DMS79 treated with DMSO at 0.1 percent for 48 hours (cell line): Measurements from ENCODE around the gene PCDHGA11.
"Not testable (repeated sequence)": the region's sequence is repeated elsewhere in the genome, so short reads cannot be mapped to it uniquely, and the experiment has no call there.

ENCODE experiments used
- DNase-seq: peaks from one replicate; lab custom pipeline; 2025; lab: John Stamatoyannopoulos, UW

PCDHGA11 gene

DNA sequence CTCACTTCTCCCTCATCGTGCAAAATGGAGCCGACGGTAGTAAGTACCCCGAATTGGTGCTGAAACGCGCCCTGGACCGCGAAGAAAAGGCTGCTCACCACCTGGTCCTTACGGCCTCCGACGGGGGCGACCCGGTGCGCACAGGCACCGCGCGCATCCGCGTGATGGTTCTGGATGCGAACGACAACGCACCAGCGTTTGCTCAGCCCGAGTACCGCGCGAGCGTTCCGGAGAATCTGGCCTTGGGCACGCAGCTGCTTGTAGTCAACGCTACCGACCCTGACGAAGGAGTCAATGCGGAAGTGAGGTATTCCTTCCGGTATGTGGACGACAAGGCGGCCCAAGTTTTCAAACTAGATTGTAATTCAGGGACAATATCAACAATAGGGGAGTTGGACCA, 10.4 kb downstream of the PCDHGA11 start:
- no peak for DNase-seq

DNA sequence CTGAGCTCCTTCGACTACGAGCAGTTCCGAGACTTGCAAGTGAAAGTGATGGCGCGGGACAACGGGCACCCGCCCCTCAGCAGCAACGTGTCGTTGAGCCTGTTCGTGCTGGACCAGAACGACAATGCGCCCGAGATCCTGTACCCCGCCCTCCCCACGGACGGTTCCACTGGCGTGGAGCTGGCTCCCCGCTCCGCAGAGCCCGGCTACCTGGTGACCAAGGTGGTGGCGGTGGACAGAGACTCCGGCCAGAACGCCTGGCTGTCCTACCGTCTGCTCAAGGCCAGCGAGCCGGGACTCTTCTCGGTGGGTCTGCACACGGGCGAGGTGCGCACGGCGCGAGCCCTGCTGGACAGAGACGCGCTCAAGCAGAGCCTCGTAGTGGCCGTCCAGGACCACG, 11.5 kb downstream of the PCDHGA11 start:
- DNase-seq, result not testable (repeated sequence)

DNA sequence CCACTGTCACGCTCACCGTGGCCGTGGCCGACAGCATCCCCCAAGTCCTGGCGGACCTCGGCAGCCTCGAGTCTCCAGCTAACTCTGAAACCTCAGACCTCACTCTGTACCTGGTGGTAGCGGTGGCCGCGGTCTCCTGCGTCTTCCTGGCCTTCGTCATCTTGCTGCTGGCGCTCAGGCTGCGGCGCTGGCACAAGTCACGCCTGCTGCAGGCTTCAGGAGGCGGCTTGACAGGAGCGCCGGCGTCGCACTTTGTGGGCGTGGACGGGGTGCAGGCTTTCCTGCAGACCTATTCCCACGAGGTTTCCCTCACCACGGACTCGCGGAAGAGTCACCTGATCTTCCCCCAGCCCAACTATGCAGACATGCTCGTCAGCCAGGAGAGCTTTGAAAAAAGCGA, 11.9 kb downstream of the PCDHGA11 start:
- DNase-seq, result not testable (repeated sequence)

DNA sequence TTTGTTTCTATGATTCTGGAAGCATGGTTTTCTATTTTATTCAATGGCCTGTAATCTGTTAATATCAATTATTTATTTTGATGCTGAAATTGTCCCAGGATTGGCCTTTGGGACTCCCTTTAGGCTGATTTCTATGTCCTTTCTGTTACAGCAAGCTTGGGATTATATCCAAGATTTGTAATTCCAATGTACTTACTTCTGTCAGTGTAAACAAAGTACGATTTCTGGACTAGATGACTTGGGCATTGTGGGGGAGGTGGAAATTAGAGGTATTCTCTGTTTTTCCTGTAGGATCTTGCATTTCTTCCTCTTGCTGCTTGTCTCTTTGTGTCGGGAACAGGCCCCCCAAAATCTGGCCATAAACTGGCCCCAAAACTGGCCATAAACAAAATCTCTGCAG, 13.2 kb downstream of the PCDHGA11 start:
- DNase-seq, result no peak

DNA sequence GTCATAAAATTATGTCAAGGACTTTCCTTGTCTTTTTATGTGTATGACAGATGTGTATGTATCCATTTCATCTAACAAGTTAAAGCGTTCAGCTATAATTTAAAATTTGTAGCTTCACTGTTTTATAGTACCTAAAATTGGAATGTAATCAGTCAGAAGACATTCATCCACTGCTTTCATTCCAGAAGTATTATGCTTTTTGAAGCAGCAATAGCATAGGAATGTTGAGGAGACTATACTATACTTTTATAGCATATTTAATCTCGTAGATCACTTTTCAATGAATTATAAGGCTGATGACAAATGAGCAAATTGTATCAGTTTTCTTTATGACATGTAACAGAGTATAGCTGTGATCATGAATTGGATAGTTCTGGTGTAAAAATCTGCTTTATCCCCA, 16.4 kb downstream of the PCDHGA11 start:
- DNase-seq, result no peak

DNA sequence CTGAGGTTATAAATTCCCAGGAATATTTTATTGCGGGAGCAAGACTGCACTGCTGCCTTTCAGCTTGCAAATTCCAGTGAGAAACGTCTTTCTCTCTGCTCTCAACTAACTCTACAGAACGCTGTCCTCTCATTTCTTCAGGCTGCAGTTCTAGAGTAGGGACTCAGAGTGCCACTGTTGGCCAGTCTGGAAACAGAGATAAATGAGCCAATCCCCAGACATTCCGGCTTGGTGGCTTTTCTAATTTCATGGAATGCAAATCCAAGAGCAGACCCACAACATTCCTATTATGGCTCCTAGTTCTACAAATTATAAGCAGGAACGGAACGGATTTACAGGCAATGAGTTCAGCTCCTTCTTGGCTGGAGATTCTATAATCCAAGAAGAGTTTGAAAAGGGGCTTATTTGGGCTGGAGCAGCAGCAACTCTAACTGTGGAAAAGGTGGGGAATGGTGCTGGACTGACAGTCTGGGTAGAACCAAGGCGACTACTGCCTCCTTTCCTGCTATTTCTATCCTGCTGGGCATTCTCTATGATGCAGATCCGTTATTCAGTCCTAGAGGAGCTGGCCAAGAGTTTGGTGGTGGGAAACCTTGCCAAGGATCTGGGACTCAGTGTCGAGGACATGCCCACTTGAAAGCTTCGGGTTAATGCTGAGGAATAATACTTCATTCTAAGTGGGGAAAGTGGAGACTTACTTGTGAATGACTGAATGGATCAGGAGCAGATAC, 18.7 kb downstream of the PCDHGA11 start:
- no peak for DNase-seq

DNA sequence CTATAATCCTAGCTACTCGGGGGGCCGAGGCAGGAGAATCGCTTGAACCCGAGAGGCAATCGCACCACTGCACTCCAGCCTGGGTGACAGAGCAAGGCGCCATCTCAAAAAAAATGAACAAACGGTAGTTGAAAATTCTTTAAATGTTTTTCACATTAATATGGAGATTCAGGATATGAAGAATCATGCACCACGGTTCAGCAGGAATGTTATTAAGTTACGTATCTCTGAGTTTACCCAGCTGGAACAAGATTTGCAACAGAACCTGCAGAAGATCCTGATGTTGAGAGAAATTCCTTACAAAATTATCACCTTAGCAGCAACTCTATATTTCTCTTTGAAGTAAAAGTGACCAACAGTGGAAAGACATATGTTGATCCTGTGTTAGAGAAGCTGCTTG, 19.5 kb downstream of the PCDHGA11 start:
- no peak for DNase-seq

DNA sequence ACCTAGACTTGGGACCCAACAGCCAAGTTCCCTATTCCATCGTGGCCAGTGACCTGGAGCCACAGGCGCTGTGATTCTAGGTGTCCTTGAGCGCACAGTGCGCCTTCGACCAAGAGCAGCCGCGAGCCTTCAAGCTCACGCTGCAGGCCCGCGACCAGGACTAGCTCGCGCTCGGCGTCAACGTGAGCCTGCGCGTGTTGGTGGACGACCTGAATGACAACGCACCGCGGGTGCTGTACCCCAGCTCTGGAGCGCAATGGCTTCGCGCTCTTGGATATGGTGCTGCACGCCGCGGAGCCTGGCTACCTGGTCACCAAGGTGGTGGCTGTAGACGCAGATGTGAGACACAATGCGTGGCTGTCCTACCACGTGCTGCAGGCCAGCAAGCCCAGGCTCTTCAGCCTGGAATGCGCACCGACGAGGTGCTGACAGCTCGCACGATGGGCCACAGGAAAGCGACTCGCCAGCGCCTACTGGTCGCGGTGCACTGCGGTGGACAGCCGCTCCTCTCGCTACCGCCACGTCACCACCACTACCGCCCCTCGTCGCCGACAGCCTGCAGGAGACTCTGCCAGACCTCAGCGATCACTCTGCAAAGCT, 20.8 kb downstream of the PCDHGA11 start:
- no peak for DNase-seq

DNA sequence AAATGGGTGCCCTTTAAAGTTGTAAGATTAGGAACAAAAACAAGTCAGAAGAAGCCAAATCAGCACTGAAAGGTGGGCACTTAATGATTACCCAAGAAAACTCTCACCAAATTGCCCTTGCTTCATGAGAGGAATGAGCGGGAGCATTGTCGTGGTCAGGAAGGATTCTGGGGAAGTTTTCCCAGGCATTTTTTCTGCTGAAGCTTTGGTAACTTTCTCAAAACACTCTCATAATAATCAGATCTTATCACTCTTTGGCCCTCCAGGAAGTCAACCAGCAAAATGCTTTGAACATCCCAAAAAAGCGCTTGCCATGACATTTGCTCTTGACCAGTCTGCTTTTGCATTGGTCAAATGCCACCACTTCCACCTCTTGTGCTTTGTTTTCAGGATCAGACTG, 44.5 kb downstream of the PCDHGA11 start:
- no peak for DNase-seq
